GM12801 (cell line): Measurements from ENCODE around the gene AUTS2.

Experiments
- CTCF ChIP-seq: IDR thresholded peaks from one replicate; pipeline ENCODE4 v1.5.1; 2011; ENCODE audit warnings: control low read depth; ENCODE audit not compliant: insufficient read length; ENCODE audit errors: extremely low read depth

Gene AUTS2

GRCh38 chr7:69906283-69906995, 308.2 kb downstream of the AUTS2 start:
- no peak for TF ChIP-seq CTCF

GRCh38 chr7:69907720-69908119, 309.4 kb downstream of the AUTS2 start:
- no peak for TF ChIP-seq CTCF

DNA sequence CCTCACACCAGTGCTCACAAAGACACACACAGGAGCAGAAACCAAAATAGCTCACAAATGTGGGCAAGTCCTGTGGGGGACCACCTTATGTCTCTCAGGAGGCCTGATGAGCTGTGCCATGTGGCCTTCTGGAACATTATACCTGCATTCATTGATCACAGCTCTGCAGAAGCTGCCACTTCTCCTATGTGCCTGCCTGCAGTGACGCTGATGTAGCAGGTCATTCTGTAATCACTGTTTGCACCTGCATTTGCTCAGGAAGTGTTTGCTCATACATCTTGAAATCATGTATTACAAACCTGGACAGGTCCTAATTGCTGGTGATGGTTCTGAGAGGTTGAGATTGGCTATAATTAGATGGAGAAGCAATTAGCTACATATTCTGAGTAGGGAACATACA, 310.2 kb downstream of the AUTS2 start:
- TF ChIP-seq CTCF: no peak

- TF ChIP-seq CTCF: no peak
These were observed 311.9 kb downstream of the AUTS2 start for GRCh38 chr7:69910150-69910549.

DNA sequence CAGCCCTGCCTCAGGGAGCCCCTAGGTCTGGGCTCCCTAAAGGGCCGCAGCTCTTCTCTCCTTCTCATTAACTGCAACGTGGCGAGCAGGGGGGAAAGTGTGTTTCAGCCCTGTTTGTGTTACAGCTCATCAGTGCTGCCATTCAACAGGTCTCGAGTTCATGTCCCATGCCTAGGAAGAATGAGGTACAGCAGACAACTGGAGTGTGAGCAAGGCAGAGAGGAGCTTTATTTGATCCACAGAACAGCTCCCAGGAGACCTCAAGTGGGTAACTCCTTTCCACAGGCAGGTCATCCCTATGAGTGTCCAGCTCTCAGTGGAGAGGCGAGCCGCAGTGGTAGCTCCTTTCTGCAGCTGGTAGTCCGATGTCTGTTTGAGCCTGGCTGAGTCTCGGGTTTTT, 313.1 kb downstream of the AUTS2 start:
- no peak for TF ChIP-seq CTCF

GRCh38 chr7:69912141-69912540, 313.9 kb downstream of the AUTS2 start:
- no peak for TF ChIP-seq CTCF

DNA sequence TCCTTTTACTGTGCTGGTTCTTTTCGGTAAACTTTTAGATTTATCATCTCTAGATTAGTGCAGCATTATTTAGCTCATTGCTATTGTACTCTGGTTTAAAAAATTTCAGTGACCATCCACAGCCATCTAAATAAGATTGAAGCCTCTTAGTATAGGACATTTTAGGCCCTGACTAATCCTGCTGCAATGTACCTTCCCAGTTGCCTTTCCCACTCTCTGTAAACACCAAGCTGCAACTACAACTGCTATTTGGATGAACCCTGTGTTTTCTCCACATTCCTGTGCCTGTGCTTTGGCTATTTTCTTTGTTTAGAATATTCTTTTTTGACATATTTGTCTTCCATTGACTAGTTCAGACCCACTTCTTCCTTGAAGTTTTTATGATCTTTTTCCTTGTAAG, 314.6 kb downstream of the AUTS2 start:
- TF ChIP-seq CTCF: no peak
